Ishikawa (cell line): ENCODE measurements around the gene AK9.

ENCODE experiments used
- MAX ChIP-seq: IDR thresholded peaks from 2 replicates; pipeline ENCODE4 v1.6.1; 2012
- TCF12 ChIP-seq: IDR thresholded peaks from 2 replicates; pipeline ENCODE4 v1.6.1; 2012; ENCODE audit warnings: low read depth
- USF1 ChIP-seq: IDR thresholded peaks from 2 replicates; pipeline ENCODE4 v1.6.1; 2012
- YY1 ChIP-seq: IDR thresholded peaks from 2 replicates; pipeline ENCODE4 v1.6.1; 2012; ENCODE audit warnings: low read depth

GRCh38 chr6:109485266-109485935 is 205.6 kb downstream of the AK9 start:
- TF ChIP-seq YY1 (no peak), USF1 (no peak), MAX (no peak), TCF12 (no peak)
